Ovary (tissue), 3 donors: ENCODE results near the gene LEKR1.

Source experiments
- POLR2A ChIP-seq: fragments of 450-650 bp; IDR thresholded peaks from one replicate; pipeline ENCODE4 v1.6.1; 2017; ENCODE audit warnings: antibody characterized with exemption, mild to moderate bottlenecking, moderate library complexity
- TF ChIP-seq, protein P1 (sequence below), 3 donors: fragments of 450-650 bp in 2 of 3; fragments of 200-600 bp in 1 of 3; IDR thresholded peaks; one replicate each; pipeline versions ENCODE4 v1.5.1 to v1.8.0; 2016 to 2022; ENCODE audit warnings: antibody characterized with exemption in 3 of 3, mild to moderate bottlenecking in 1 of 3
- donor health status: DM: no; HTN: no; CAD: no.

DNA sequence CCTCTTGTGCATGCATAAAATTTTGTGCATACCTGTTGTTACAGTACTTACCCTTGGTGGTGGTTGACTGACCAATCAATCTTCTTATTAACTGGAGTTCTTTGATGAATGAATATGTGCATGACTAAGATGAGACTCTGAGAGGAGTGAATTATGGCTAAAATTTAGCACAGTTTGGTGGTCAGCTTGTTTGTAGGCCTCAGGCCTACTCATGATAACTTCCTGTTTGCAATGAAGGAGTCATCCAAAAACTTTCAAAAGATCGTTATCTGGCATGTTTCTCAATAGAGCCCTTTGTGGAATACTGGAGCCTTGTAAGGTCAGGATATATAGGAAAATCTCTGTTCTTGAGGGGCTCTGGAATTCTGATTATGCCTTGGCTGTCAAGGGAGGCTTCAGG is 66.5 kb downstream of the LEKR1 start:
- TF ChIP-seq, protein P1, sequence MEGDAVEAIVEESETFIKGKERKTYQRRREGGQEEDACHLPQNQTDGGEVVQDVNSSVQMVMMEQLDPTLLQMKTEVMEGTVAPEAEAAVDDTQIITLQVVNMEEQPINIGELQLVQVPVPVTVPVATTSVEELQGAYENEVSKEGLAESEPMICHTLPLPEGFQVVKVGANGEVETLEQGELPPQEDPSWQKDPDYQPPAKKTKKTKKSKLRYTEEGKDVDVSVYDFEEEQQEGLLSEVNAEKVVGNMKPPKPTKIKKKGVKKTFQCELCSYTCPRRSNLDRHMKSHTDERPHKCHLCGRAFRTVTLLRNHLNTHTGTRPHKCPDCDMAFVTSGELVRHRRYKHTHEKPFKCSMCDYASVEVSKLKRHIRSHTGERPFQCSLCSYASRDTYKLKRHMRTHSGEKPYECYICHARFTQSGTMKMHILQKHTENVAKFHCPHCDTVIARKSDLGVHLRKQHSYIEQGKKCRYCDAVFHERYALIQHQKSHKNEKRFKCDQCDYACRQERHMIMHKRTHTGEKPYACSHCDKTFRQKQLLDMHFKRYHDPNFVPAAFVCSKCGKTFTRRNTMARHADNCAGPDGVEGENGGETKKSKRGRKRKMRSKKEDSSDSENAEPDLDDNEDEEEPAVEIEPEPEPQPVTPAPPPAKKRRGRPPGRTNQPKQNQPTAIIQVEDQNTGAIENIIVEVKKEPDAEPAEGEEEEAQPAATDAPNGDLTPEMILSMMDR (IDR thresholded peaks at IDR 0.05), result no peak
- TF ChIP-seq POLR2A, result no peak
